Endothelial cell (in vitro differentiated cells): Measurements from ENCODE around the gene TIMM44. TPM values are rescaled to one million over a fixed set of nuclear protein-coding genes. Genes with fewer than 3 reads are reported as not detected.

ENCODE experiments used
- DNase-seq: peaks from one replicate; pipeline ENCODE4 v3.0.0; 2021; ENCODE audit warnings: low spot score
- H3K27ac Mint-ChIP-seq: one replicate; pipeline ENCODE4 v1.8.0; 2021; ENCODE audit warnings: mixed read lengths, inconsistent platforms; ENCODE audit not compliant: unreplicated experiment
- H3K27me3 Mint-ChIP-seq: one replicate; pipeline ENCODE4 v1.8.0; 2021; ENCODE audit warnings: mild to moderate bottlenecking, moderate library complexity, mixed read lengths, inconsistent platforms; ENCODE audit not compliant: unreplicated experiment
- H3K36me3 Mint-ChIP-seq: one replicate; pipeline ENCODE4 v1.8.0; 2021; ENCODE audit warnings: mild to moderate bottlenecking, low read depth, mixed read lengths, inconsistent platforms; ENCODE audit not compliant: unreplicated experiment
- H3K4me1 Mint-ChIP-seq: one replicate; pipeline ENCODE4 v1.8.0; 2021; ENCODE audit warnings: mild to moderate bottlenecking, mixed read lengths, inconsistent platforms; ENCODE audit not compliant: unreplicated experiment
- H3K4me3 Mint-ChIP-seq: one replicate; pipeline ENCODE4 v1.8.0; 2021; ENCODE audit warnings: mild to moderate bottlenecking, mixed read lengths, inconsistent platforms; ENCODE audit not compliant: unreplicated experiment
- H3K9me3 Mint-ChIP-seq: one replicate; pipeline ENCODE4 v1.8.0; 2021; ENCODE audit warnings: mixed read lengths, inconsistent platforms; ENCODE audit not compliant: unreplicated experiment
- total RNA-seq: library from RNA; stranded (reverse); fragmentation: NEBNext Ultra II Directional; extraction: Animal tissue kit (Norgen Biotek cat#: 25700); gene quantifications from one replicate; pipeline ENCODE4 v1.2.1, GENCODE V29; 2021; ENCODE audit not compliant: unreplicated experiment
- TF ChIP-seq, protein P1 (sequence below): fragments of 200-600 bp; sonication (generic); IDR thresholded peaks from one replicate; pipeline ENCODE4 v1.5.0; 2021; ENCODE audit warnings: antibody characterized with exemption; ENCODE audit not compliant: unreplicated experiment

Gene TIMM44
- total RNA-seq, 1 donor from 2014 or later, result 46.5 TPM

DNA sequence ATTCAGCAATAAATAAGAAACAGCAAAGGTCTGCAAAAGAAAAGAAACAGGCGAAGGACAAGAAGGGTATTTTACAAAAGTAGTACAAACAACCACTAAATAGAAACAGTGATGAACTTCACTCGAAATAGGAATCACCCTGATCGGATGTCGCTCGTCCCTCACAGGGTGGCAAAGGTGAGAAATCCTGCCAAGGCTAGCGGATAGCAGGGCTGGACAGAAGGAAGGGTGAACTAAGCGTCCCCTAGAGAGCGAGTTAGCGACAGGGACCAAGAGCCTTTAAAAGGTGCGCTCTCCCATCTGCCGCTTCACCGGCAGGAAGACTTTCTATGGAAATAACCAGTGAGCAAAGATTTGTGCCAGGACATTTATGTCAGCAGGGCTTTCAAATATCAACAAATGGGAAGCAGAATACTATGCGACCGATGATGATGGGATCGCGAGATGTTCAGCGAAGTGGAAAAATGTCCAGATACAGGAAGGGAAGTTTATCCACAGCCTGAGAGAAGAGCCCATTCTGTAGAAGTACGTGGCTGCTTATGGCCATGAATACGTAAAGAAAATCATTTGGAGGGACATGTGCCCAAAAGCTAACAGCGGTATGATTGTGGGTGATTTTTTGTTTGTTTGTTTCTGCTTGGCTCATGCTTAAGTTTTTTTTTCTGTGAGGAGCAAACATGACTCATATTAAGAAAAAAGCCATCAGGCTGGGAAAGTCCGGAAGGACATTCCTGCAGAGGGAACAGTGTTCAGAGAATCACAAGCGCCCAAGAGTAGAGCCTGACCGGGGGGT, 43.1 kb upstream of the TIMM44 start:
- DNase-seq, result no peak
- peaks cover 17% of the 10 kb centered on the region for H3K27me3 Mint-ChIP-seq
- H3K4me3 Mint-ChIP-seq, result no peak overlapping the region
- H3K4me1 Mint-ChIP-seq, result peaks cover 9% of the 10 kb centered on the region
- peak overlapping the region; percentile 49 for H3K27ac Mint-ChIP-seq
- TF ChIP-seq, protein P1, sequence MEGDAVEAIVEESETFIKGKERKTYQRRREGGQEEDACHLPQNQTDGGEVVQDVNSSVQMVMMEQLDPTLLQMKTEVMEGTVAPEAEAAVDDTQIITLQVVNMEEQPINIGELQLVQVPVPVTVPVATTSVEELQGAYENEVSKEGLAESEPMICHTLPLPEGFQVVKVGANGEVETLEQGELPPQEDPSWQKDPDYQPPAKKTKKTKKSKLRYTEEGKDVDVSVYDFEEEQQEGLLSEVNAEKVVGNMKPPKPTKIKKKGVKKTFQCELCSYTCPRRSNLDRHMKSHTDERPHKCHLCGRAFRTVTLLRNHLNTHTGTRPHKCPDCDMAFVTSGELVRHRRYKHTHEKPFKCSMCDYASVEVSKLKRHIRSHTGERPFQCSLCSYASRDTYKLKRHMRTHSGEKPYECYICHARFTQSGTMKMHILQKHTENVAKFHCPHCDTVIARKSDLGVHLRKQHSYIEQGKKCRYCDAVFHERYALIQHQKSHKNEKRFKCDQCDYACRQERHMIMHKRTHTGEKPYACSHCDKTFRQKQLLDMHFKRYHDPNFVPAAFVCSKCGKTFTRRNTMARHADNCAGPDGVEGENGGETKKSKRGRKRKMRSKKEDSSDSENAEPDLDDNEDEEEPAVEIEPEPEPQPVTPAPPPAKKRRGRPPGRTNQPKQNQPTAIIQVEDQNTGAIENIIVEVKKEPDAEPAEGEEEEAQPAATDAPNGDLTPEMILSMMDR, result no peak
- H3K36me3 Mint-ChIP-seq, result peaks cover 61% of the 10 kb centered on the region
- H3K9me3 Mint-ChIP-seq, result no peaks in the 10 kb centered on the region

DNA sequence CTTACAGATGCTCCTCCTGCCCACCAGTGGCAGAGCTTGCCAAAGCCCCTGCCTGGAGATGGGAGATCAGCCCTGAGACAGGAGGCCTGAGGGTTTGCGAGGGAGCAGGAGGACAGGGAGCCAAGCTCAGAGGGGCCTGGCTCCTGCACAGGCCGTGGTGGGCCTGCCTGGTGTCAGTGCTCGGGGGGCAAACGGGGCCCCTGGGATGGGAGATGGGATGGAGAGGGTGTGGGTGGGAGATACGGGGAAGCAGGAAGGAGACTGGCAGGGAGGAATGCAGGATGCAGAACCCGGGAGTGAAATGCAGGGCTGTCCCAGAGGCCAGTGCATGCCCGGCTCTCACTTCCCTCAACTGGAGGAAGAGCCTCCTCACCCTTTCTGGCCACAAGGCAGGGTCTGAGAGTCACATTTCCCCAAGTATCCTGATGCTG, 42.0 kb upstream of the TIMM44 start:
- no peak for DNase-seq
- Mint-ChIP-seq H3K4me1 (peaks cover 9% of the 10 kb centered on the region), H3K9me3 (no peaks in the 10 kb centered on the region), H3K4me3 (no peak overlapping the region), H3K27ac (no peak overlapping the region), H3K27me3 (peaks cover 17% of the 10 kb centered on the region), H3K36me3 (peaks cover 62% of the 10 kb centered on the region)
- TF ChIP-seq, protein P1, result no peak

DNA sequence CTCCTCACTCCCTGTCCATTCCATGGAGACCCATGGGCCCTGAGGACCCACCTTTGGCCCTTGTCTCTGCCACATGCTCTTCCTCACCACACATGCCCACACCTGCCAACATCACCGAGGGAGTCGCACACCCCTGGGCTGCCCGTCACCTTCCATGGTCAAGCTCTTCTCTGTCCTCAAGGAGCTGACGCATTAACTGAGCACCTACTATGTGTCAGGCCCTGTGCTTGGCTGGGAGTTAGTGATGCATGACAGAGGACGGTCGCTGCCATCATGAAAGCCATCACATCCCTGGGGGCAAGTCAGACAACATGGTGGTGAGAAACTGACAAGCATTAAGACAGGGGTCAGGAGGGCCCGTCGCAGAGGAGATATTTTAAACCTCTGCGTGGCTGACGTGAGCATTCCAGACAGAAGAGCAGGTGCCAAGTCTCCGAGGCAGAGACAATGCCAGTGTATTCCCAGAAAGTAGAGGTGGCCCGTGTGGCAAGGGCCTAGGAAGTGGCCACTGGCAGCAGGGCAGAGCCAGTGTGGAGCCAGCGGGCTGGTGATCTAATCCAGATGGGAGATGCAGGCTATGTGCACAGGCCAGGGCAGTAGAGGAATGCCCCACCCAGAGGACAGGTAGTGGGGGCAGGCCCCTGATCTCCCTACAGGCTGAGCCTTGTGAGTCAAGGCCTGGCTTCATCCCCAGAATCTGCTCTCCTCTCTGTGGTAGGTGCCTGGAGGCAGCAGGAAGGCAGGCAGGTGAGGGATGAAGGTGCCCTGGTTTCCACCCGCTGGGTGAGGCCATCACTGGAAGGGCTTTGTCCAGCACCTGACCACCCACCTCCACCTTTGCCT, 40.8 kb upstream of the TIMM44 start:
- Mint-ChIP-seq H3K36me3 (peaks cover 57% of the 10 kb centered on the region), H3K4me3 (peak overlapping the region; percentile 74), H3K9me3 (no peaks in the 10 kb centered on the region), H3K4me1 (peaks cover 9% of the 10 kb centered on the region), H3K27ac (no peak overlapping the region), H3K27me3 (peaks cover 16% of the 10 kb centered on the region)
- no peak for DNase-seq
- TF ChIP-seq, protein P1, result no peak

DNA sequence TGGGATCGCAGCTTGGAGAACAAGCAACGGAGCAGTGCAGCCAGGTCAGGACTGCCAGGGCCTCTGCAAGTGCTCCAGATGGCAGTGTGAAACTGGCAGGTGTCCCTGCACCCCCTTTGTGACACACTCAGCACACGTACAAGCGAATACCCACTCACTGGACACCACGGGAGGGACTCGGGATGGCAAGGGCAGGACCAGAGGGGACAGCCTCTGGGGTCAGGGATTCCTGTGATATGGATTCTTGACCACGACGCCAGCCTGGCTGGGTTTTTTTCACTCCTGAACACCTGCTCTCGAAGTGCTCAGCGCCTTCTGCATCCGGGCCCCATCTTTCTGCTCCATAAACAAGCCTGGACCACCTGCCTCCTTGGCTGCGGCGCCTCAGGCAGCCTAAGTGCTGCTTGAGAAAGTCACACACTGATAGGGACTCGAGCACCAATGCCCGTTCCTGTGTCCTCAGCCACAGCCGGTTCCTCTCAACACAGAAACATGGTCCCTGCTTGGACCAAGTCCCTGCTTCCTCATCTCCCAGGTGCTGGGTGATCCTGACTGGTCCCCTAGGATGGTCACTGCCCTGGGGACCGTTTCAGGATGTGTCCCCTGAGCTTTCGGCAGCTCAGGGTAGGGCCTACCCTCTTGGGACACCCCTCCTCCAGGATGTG, 40.0 kb upstream of the TIMM44 start:
- H3K36me3 Mint-ChIP-seq, result peaks cover 52% of the 10 kb centered on the region
- peak overlapping the region; percentile 74 for H3K4me3 Mint-ChIP-seq
- H3K27me3 Mint-ChIP-seq, result peaks cover 16% of the 10 kb centered on the region
- no peak overlapping the region for H3K27ac Mint-ChIP-seq
- H3K4me1 Mint-ChIP-seq, result peaks cover 9% of the 10 kb centered on the region
- H3K9me3 Mint-ChIP-seq, result no peaks in the 10 kb centered on the region
- TF ChIP-seq, protein P1, result no peak
- no peak for DNase-seq
